Panc1 (cell line): ENCODE measurements around the gene ITGB4. TPM values are rescaled to one million over a fixed set of nuclear protein-coding genes. Genes with fewer than 3 reads are reported as not detected.
A peak's percentile ranks its signal among the peaks of the same experiment; 100 is the strongest.

Source experiments
- ATAC-seq: fragments of 200-7000 bp; cut with Tn5 transposase; 2 replicates; pipeline ENCODE4 v1.9.1; 2020; ENCODE audit warnings: mild to moderate bottlenecking, moderate library complexity
- BruUV-seq: library from RNA; stranded (reverse); fragments of 400-500 nt; replicated peaks from 2 replicates; lab custom pipeline; 2021; lab: Mats Ljungman, UMichigan
- CTCF ChIA-PET: fragments of 300-600 bp; sonication (Branson Sonifier 250); formaldehyde crosslinking; loops from one replicate; lab custom pipeline; 2022; ENCODE audit warnings: antibody characterized with exemption; lab: Charles Lee
- POLR2A ChIA-PET: fragments of 300-600 bp; sonication (Branson Sonifier 250); formaldehyde crosslinking; loops from one replicate; lab custom pipeline; 2022; ENCODE audit warnings: antibody characterized with exemption; lab: Charles Lee
- DNase-seq: peaks from one replicate; pipeline ENCODE4 v3.0.0-alpha.2; 2010; ENCODE audit warnings: low read depth, low spot score
- H3K27ac ChIP-seq: 2 replicates; pipeline ENCODE4 v1.5.1; 2011; ENCODE audit warnings: mild to moderate bottlenecking, low read length, inconsistent platforms
- H3K27me3 ChIP-seq: fragments of 200-500 bp; sonication (Bioruptor generic); 2 replicates; pipeline ENCODE4 v1.6.0; 2014; ENCODE audit warnings: low read length, inconsistent platforms; ENCODE audit not compliant: control insufficient read depth, insufficient read depth
- H3K36me3 ChIP-seq: fragments of 200-500 bp; sonication (Bioruptor generic); 2 replicates; pipeline ENCODE4 v1.5.1; 2014; ENCODE audit warnings: inconsistent platforms, mild to moderate bottlenecking, low read length, moderate library complexity; ENCODE audit not compliant: control insufficient read depth, insufficient read depth
- H3K4me1 ChIP-seq: 2 replicates; pipeline ENCODE4 v1.5.1; 2011; ENCODE audit warnings: inconsistent platforms, mild to moderate bottlenecking, low read length, moderate library complexity; ENCODE audit not compliant: control insufficient read depth, insufficient read depth
- H3K4me3 ChIP-seq, 2 experiments: 2 replicates each; pipeline ENCODE4 v1.5.1; 2011 to 2012; ENCODE audit warnings: low read depth in 2 of 2, low read length in 2 of 2, mild to moderate bottlenecking in 2 of 2, inconsistent platforms in 1 of 2, moderate library complexity in 1 of 2
- H3K9me3 ChIP-seq: fragments of 200-500 bp; sonication (Bioruptor generic); 2 replicates; pipeline ENCODE4 v1.5.1; 2014; ENCODE audit warnings: low read depth, mild to moderate bottlenecking, inconsistent platforms, low read length, moderate library complexity; ENCODE audit not compliant: control insufficient read depth, insufficient read depth
- POLR2AphosphoS5 ChIP-seq: IDR thresholded peaks from 2 replicates; pipeline ENCODE4 v1.6.1; 2012; ENCODE audit warnings: mild to moderate bottlenecking, low read depth, low read length, moderate library complexity
- SIN3A ChIP-seq: IDR thresholded peaks from 2 replicates; pipeline ENCODE4 v1.6.1; 2012; ENCODE audit warnings: low read depth, mild to moderate bottlenecking, low read length, moderate library complexity, borderline replicate concordance; ENCODE audit not compliant: insufficient read depth
- TCF7L2 ChIP-seq: IDR thresholded peaks from 2 replicates; pipeline ENCODE4 v1.6.1; 2011; ENCODE audit warnings: mild to moderate bottlenecking, low read depth, low read length, inconsistent platforms
- in situ Hi-C: cut with HindIII; loops from 2 replicates; pipeline ENCODE4 v1.10.0; 2016; ENCODE audit warnings: low sequenced_read_pairs, low pct_unique_long_range_greater_than_20kb
- intact Hi-C: fragments of 100-400 bp; cut with micrococcal nuclease; formaldehyde crosslinking; loops from one replicate; pipeline ENCODE4 v1.10.0; 2022; ENCODE audit not compliant: unreplicated experiment
- total RNA-seq: library from RNA; stranded (reverse); gene quantifications from one replicate; pipeline ENCODE4 v1.2.1, GENCODE V29; 2021; ENCODE audit not compliant: unreplicated experiment
- TF ChIP-seq, protein P1 (sequence below): fragments of 450-650 bp; IDR thresholded peaks from 2 replicates; pipeline ENCODE4 v1.5.1; 2017; ENCODE audit warnings: mild to moderate bottlenecking
- TF ChIP-seq, protein P2 (sequence below), 2 experiments: IDR thresholded peaks; 2 replicates each; pipeline ENCODE4 v1.6.1; 2011 to 2012; ENCODE audit warnings: low read depth in 2 of 2, control low read depth in 1 of 2, low read length in 1 of 2, mild to moderate bottlenecking in 1 of 2, moderate library complexity in 1 of 2; ENCODE audit not compliant: insufficient read depth in 1 of 2

The ITGB4 gene
- total RNA-seq, 1 experiment from 2014 or later, result 100 TPM

DNA sequence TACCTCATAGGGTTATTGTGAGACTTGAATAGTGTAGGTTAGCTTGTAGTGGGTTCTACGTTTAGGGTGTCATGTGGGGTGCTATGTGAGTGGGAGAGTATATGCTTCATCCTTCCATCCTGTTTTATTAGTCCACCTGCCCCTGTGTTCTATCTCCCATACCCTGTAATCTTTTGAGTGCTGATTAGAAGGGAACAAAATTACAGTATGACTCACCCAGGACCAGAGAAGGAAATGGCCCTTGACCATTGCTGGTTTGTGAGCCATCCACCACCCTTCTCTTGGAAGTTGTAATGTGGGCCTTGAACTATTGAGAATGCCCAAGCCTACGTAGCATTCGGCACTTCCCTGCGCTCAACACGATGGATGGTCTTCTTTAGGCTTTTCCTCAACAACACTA lies 37.0 kb upstream of the ITGB4 start:
- no TSS peak for BruUV-seq
- in situ Hi-C loops (loop anchor here (5.0 kb wide), 1 partner anchor 63 kb away; no protein-coding TSS in a partner anchor), intact Hi-C loops (no loop called here)
- no peaks in the 10 kb centered on the region for H3K27me3 ChIP-seq
- TF ChIP-seq POLR2AphosphoS5, result no peak
- TF ChIP-seq, protein P1, sequence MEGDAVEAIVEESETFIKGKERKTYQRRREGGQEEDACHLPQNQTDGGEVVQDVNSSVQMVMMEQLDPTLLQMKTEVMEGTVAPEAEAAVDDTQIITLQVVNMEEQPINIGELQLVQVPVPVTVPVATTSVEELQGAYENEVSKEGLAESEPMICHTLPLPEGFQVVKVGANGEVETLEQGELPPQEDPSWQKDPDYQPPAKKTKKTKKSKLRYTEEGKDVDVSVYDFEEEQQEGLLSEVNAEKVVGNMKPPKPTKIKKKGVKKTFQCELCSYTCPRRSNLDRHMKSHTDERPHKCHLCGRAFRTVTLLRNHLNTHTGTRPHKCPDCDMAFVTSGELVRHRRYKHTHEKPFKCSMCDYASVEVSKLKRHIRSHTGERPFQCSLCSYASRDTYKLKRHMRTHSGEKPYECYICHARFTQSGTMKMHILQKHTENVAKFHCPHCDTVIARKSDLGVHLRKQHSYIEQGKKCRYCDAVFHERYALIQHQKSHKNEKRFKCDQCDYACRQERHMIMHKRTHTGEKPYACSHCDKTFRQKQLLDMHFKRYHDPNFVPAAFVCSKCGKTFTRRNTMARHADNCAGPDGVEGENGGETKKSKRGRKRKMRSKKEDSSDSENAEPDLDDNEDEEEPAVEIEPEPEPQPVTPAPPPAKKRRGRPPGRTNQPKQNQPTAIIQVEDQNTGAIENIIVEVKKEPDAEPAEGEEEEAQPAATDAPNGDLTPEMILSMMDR, result no peak
- no peak for TF ChIP-seq TCF7L2
- TF ChIP-seq, protein P2, sequence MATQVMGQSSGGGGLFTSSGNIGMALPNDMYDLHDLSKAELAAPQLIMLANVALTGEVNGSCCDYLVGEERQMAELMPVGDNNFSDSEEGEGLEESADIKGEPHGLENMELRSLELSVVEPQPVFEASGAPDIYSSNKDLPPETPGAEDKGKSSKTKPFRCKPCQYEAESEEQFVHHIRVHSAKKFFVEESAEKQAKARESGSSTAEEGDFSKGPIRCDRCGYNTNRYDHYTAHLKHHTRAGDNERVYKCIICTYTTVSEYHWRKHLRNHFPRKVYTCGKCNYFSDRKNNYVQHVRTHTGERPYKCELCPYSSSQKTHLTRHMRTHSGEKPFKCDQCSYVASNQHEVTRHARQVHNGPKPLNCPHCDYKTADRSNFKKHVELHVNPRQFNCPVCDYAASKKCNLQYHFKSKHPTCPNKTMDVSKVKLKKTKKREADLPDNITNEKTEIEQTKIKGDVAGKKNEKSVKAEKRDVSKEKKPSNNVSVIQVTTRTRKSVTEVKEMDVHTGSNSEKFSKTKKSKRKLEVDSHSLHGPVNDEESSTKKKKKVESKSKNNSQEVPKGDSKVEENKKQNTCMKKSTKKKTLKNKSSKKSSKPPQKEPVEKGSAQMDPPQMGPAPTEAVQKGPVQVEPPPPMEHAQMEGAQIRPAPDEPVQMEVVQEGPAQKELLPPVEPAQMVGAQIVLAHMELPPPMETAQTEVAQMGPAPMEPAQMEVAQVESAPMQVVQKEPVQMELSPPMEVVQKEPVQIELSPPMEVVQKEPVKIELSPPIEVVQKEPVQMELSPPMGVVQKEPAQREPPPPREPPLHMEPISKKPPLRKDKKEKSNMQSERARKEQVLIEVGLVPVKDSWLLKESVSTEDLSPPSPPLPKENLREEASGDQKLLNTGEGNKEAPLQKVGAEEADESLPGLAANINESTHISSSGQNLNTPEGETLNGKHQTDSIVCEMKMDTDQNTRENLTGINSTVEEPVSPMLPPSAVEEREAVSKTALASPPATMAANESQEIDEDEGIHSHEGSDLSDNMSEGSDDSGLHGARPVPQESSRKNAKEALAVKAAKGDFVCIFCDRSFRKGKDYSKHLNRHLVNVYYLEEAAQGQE (IDR thresholded peaks at IDR 0.05; ENCODE audit: insufficient read depth in 1 of 2, low read depth in 2 of 2, low read length in 1 of 2), result no peak
- no peak for TF ChIP-seq SIN3A
- H3K27ac ChIP-seq, result peak overlapping the region; percentile 63; the same call in 1 of the 2 replicates
- no peaks in the 10 kb centered on the region for H3K36me3 ChIP-seq
- no peak overlapping the region for H3K4me3 ChIP-seq
- no peak for DNase-seq
- ATAC-seq, result no peak
- ChIA-PET CTCF (no interaction called here), POLR2A (interaction anchor here (0.5 kb wide), 1 partner anchor 15 kb away, joined by 5 read pairs; no protein-coding TSS in a partner anchor)
- peaks cover 38% of the 10 kb centered on the region for H3K4me1 ChIP-seq
- no peaks in the 10 kb centered on the region for H3K9me3 ChIP-seq

DNA sequence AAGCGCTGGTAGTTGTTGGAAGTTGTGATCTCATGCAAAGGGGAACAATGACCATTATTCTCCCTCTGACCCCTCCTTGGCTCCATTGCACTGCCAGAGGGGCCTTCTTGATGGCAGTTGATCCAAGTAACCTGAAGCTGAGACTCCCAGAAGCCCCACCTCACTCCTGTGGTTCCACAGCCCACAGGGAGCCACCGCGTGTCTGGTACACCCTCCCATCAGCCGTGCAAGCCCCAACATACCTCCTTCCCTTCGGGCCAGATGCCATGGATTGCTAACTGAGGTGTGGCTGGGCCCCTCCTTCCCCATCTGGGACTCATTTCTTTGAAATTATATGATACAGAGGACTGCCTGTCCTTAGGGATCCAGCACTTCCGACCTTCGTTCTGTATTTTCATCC lies 36.3 kb upstream of the ITGB4 start:
- H3K36me3 ChIP-seq, result no peaks in the 10 kb centered on the region
- no TSS peak for BruUV-seq
- H3K27ac ChIP-seq, result peak overlapping the region; percentile 10; the same call in 1 of the 2 replicates
- no peak for TF ChIP-seq POLR2AphosphoS5
- TF ChIP-seq TCF7L2, result no peak
- no peak for TF ChIP-seq SIN3A
- TF ChIP-seq, protein P1, result no peak
- TF ChIP-seq, protein P2 (IDR thresholded peaks at IDR 0.05; ENCODE audit: insufficient read depth in 1 of 2, low read depth in 2 of 2, low read length in 1 of 2), result no peak
- intact Hi-C loops, result no loop called here
- H3K9me3 ChIP-seq, result no peaks in the 10 kb centered on the region
- no peak for ATAC-seq
- H3K27me3 ChIP-seq, result no peaks in the 10 kb centered on the region
- peaks cover 32% of the 10 kb centered on the region for H3K4me1 ChIP-seq
- DNase-seq, result no peak
- ChIA-PET POLR2A (no interaction called here), CTCF (no interaction called here)
- in situ Hi-C loops, result loop anchor here (5.0 kb wide), 1 partner anchor 62 kb away; no protein-coding TSS in a partner anchor
- no peak overlapping the region for H3K4me3 ChIP-seq
